Measurements from ENCODE around the gene RIN2.
"Not testable (repeated sequence)": the region's sequence is repeated elsewhere in the genome, so short reads cannot be mapped to it uniquely, and the experiment has no call there.

DNA sequence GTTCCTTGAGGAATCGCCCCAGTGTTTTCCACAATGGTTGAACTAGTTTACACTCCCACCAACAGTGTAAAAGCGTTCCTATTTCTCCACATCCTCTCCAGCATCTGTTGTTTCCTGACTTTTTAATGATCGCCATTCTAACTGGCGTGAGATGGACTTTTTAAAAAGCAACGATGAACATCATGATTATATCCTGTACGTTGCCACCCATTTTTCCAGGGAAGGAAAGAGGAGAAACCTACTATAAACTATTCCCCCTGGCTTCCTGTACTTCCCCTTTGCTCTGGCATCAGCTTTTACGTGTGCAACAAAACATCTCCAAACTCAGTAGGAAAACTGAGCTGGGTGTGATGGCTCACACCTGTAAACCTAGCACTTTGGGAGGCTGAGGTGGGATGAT, 48.2 kb downstream of the RIN2 start:
- not testable (repeated sequence) for TF ChIP-seq EZH2phosphoT487 (IDR thresholded peaks at IDR 0.05; ENCODE audit: borderline replicate concordance); SP1 (IDR thresholded peaks at IDR 0.05; ENCODE audit: low read depth); POLR2A (IDR thresholded peaks at IDR 0.05; ENCODE audit: borderline replicate concordance, extremely low read depth, insufficient read depth, insufficient read length); EZH2 (IDR thresholded peaks at IDR 0.05); POLR2AphosphoS5 (IDR thresholded peaks at IDR 0.05; ENCODE audit: low read depth, low read length); RAD21 (IDR thresholded peaks at IDR 0.05; ENCODE audit: low read depth)
- TF ChIP-seq, protein P1, sequence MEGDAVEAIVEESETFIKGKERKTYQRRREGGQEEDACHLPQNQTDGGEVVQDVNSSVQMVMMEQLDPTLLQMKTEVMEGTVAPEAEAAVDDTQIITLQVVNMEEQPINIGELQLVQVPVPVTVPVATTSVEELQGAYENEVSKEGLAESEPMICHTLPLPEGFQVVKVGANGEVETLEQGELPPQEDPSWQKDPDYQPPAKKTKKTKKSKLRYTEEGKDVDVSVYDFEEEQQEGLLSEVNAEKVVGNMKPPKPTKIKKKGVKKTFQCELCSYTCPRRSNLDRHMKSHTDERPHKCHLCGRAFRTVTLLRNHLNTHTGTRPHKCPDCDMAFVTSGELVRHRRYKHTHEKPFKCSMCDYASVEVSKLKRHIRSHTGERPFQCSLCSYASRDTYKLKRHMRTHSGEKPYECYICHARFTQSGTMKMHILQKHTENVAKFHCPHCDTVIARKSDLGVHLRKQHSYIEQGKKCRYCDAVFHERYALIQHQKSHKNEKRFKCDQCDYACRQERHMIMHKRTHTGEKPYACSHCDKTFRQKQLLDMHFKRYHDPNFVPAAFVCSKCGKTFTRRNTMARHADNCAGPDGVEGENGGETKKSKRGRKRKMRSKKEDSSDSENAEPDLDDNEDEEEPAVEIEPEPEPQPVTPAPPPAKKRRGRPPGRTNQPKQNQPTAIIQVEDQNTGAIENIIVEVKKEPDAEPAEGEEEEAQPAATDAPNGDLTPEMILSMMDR (IDR thresholded peaks at IDR 0.05 in 2 of 3, conservative IDR thresholded peaks at IDR 0.05 in 1 of 3; ENCODE audit: borderline replicate concordance in 1 of 3, insufficient read depth in 1 of 3, low read depth in 2 of 3, low read length in 2 of 3): not testable (repeated sequence)
- TF ChIP-seq, protein P2, sequence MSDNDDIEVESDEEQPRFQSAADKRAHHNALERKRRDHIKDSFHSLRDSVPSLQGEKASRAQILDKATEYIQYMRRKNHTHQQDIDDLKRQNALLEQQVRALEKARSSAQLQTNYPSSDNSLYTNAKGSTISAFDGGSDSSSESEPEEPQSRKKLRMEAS (IDR thresholded peaks at IDR 0.05): not testable (repeated sequence)

Measured in HCT116 (cell line).